Loucy (cell line): ENCODE data around the gene TBC1D1.

Source experiments
- H2AFZ ChIP-seq: fragments of 200-600 bp; sonication (generic); 2 replicates; pipeline ENCODE4 v1.6.0; 2016; ENCODE audit warnings: antibody characterized with exemption, mild to moderate bottlenecking, low read length, moderate library complexity
- H3F3A ChIP-seq: fragments of 200-600 bp; 2 replicates; pipeline ENCODE4 v1.6.0; 2016; ENCODE audit warnings: antibody characterized with exemption, low read depth, mild to moderate bottlenecking
- H3K27me3 ChIP-seq: fragments of 200-600 bp; sonication (generic); 2 replicates; pipeline ENCODE4 v1.6.1; 2014; ENCODE audit warnings: low read length, mild to moderate bottlenecking; ENCODE audit not compliant: insufficient read depth, poor library complexity, severe bottlenecking
- H3K36me3 ChIP-seq: fragments of 200-600 bp; sonication (generic); 2 replicates; pipeline ENCODE4 v1.6.1; 2016; ENCODE audit warnings: low read length; ENCODE audit not compliant: insufficient read depth
- H3K4me1 ChIP-seq: fragments of 200-600 bp; sonication (generic); 2 replicates; pipeline ENCODE4 v1.5.1; 2014; ENCODE audit warnings: low read length, mild to moderate bottlenecking; ENCODE audit not compliant: insufficient read depth, poor library complexity, severe bottlenecking
- H3K4me2 ChIP-seq: fragments of 200-600 bp; sonication (generic); 2 replicates; pipeline ENCODE4 v1.6.0; 2014; ENCODE audit warnings: antibody characterized with exemption, low read length, low read depth, mild to moderate bottlenecking; ENCODE audit not compliant: poor library complexity, severe bottlenecking
- H3K4me3 ChIP-seq: fragments of 200-600 bp; sonication (generic); 2 replicates; pipeline ENCODE4 v1.5.1; 2014; ENCODE audit warnings: low read length, mild to moderate bottlenecking, mixed read lengths; ENCODE audit not compliant: poor library complexity, severe bottlenecking
- H3K79me2 ChIP-seq: fragments of 200-600 bp; sonication (generic); 2 replicates; pipeline ENCODE4 v1.6.1; 2014; ENCODE audit warnings: low read length; ENCODE audit not compliant: insufficient read depth
- H3K9ac ChIP-seq: fragments of 200-600 bp; sonication (generic); 2 replicates; pipeline ENCODE4 v1.6.0; 2014; ENCODE audit warnings: mild to moderate bottlenecking, low read depth, low read length, moderate library complexity; ENCODE audit not compliant: poor library complexity, severe bottlenecking
- H3K9me2 ChIP-seq: fragments of 200-600 bp; sonication (generic); replicated peaks from 2 replicates; pipeline ENCODE4 v1.6.1; 2016; ENCODE audit warnings: low read depth, low read length, mixed read lengths
- H3K9me3 ChIP-seq: fragments of 200-600 bp; sonication (generic); 2 replicates; pipeline ENCODE4 v1.6.1; 2014; ENCODE audit warnings: mild to moderate bottlenecking, antibody characterized with exemption, low read length, low read depth; ENCODE audit not compliant: insufficient read depth
- H4K20me1 ChIP-seq: fragments of 200-600 bp; sonication (generic); 2 replicates; pipeline ENCODE4 v1.6.0; 2014; ENCODE audit warnings: antibody characterized with exemption, low read length, mild to moderate bottlenecking; ENCODE audit not compliant: insufficient read depth, poor library complexity, severe bottlenecking
- EZH2phosphoT487 ChIP-seq: fragments of 200-600 bp; IDR thresholded peaks from 2 replicates; pipeline ENCODE4 v1.6.1; 2018; ENCODE audit warnings: antibody characterized with exemption, mild to moderate bottlenecking, moderate library complexity, borderline replicate concordance
- TF ChIP-seq, protein P1 (sequence below): fragments of 200-600 bp; sonication (generic); conservative IDR thresholded peaks from 2 replicates; pipeline ENCODE4 v1.5.1; 2014; ENCODE audit warnings: mild to moderate bottlenecking, antibody characterized with exemption, low read length

TBC1D1 gene

DNA sequence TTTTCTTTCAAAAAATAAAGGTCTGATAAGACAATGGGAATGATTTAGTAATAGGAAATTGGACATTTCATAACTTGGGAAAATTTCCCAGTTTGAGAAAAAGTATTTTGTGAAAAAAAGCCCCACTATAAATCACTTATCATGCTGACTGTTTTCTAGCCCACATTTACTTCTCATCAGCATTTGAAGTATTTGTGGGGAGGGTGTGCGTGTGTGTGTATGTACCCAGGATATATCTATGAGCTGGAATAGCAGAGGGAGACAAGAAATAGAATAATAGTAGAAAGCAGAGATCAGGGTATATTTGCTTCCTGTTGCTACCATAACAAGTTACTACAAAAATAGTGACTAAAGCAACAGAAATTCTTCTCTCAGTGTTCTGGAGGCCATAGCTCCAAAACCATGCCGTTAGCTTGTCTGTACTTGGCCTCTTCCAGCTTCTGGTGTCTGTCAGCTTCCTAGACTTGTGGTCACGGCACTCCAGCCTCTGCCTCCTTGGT is 209.1 kb downstream of the TBC1D1 start:
- Histone ChIP-seq H3K27me3 (no peaks in the 10 kb centered on the region), H3K9ac (no peak overlapping the region), H4K20me1 (no peaks in the 10 kb centered on the region), H3F3A (no peaks in the 10 kb centered on the region), H3K79me2 (no peaks in the 10 kb centered on the region), H3K4me2 (no peak overlapping the region), H3K36me3 (peaks cover 28% of the 10 kb centered on the region; the same call in 1 of the 2 replicates), H3K4me3 (no peak overlapping the region), H3K9me3 (no peaks in the 10 kb centered on the region), H2AFZ (no peak overlapping the region), H3K4me1 (no peaks in the 10 kb centered on the region), H3K9me2 (no peaks in the 10 kb centered on the region)
- TF ChIP-seq, protein P1, sequence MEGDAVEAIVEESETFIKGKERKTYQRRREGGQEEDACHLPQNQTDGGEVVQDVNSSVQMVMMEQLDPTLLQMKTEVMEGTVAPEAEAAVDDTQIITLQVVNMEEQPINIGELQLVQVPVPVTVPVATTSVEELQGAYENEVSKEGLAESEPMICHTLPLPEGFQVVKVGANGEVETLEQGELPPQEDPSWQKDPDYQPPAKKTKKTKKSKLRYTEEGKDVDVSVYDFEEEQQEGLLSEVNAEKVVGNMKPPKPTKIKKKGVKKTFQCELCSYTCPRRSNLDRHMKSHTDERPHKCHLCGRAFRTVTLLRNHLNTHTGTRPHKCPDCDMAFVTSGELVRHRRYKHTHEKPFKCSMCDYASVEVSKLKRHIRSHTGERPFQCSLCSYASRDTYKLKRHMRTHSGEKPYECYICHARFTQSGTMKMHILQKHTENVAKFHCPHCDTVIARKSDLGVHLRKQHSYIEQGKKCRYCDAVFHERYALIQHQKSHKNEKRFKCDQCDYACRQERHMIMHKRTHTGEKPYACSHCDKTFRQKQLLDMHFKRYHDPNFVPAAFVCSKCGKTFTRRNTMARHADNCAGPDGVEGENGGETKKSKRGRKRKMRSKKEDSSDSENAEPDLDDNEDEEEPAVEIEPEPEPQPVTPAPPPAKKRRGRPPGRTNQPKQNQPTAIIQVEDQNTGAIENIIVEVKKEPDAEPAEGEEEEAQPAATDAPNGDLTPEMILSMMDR, result no peak
- no peak for TF ChIP-seq EZH2phosphoT487

DNA sequence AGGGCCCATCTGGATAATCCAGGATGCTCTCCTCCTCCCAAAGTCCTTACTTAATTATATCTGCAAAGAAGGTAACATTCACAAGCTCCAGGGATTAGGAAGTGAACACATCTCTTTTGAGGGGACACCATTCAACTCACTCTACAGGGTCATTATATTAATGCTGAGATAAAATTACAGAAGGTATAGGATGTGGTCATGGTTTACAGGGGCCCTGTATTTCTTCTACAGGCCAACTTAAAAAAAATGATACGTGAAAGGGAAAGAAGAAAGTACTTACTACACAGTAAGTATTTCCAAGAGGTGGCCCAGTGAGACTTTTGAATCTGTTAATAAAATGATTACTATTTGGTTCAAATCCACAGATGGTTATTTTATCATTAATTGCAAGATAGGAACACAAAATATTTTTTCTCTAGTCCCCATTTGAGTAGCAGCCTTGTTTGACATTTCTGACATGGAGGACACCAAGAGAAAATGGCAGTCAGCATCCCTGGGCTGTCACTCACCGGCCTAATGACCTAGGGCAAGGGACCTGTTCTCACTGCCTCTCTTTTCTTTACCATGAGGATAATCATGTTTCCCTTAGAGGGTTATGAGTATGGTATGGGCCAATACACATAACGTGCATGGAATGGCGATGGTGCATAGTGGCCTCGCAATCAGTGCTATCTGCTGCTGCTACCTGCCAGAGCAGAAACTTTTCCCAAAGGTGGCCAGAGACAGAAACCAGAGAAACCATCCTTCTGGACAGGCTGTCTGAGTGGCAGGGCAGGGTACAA is 209.8 kb downstream of the TBC1D1 start:
- TF ChIP-seq, protein P1, result no peak
- TF ChIP-seq EZH2phosphoT487, result no peak
- Histone ChIP-seq H3F3A (no peaks in the 10 kb centered on the region), H4K20me1 (no peaks in the 10 kb centered on the region), H3K9ac (no peak overlapping the region), H3K4me3 (no peak overlapping the region), H3K4me2 (no peak overlapping the region), H3K4me1 (no peaks in the 10 kb centered on the region), H3K79me2 (no peaks in the 10 kb centered on the region), H3K27me3 (no peaks in the 10 kb centered on the region), H2AFZ (no peak overlapping the region), H3K36me3 (peaks cover 33% of the 10 kb centered on the region; the same call in 1 of the 2 replicates), H3K9me2 (no peaks in the 10 kb centered on the region), H3K9me3 (no peaks in the 10 kb centered on the region)

DNA sequence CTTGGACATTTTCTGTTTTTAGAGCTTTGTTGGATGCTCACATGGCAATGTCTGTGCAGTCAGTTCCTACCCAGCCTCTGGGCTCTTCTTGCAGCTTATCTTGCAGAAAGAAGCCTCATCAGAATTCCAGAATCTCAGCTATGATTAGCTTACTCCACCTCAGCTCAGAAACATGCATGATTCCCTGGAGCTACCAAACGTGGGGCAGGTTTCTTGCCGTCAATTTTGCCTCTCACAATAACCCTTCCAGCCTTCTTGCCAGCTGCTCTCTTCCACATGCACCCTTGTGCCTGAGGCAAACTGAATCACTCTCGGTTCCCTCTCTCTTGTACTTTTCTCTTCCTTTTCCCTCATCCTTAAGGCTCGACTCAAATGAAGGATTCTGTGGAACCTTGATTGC is 210.7 kb downstream of the TBC1D1 start:
- no peaks in the 10 kb centered on the region for H4K20me1 ChIP-seq
- H3K9ac ChIP-seq, result no peak overlapping the region
- H3K9me2 ChIP-seq, result no peaks in the 10 kb centered on the region
- H3K4me3 ChIP-seq, result no peak overlapping the region
- H3K9me3 ChIP-seq, result no peaks in the 10 kb centered on the region
- H3K27me3 ChIP-seq, result no peaks in the 10 kb centered on the region
- TF ChIP-seq, protein P1, result no peak
- no peak for TF ChIP-seq EZH2phosphoT487
- H3K79me2 ChIP-seq, result no peaks in the 10 kb centered on the region
- no peaks in the 10 kb centered on the region for H3K4me1 ChIP-seq
- H3K36me3 ChIP-seq, result peaks cover 26% of the 10 kb centered on the region; the same call in 1 of the 2 replicates
- no peaks in the 10 kb centered on the region for H3F3A ChIP-seq
- H2AFZ ChIP-seq, result no peak overlapping the region
- no peak overlapping the region for H3K4me2 ChIP-seq
